Measurements from ENCODE around the gene PYROXD2.

Gene PYROXD2

DNA sequence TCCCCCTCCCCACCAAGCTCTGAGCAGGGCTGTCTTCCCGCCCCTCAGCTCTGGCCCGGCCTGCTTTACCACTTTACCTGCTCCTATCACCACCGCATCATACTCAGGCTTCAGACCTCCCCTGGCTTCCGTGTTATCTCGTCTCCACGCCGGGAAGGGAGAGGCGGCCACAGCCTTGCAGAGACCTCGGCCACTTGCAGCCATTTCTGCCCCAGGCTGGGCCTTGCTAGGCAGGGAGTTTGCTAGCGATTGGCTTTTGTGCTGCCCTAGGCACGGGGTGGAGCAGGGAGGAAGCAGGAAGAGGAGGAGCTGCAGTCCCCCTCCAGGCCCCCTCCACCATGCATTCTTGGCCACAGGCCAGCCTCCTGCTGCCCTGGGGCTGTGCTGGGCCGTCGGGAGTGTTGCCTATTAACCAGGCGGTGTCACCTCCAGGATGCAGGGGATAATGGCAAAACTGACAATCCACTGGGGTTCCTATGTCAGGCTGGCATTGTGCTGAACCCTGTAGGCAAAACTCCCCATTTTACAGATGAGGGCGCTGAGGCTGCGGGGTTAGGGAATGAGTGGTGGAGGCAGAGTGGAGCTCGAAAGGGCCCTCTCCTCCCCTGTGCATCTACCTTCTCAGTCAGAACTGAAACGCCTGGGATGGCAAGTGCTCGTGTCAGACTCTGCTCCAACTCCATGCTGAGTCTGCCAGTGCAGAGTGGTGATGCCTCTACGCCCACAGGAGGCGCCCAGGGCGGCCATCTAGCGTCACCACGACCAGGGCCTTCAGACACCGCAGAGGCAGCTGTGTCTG is at the start of gene PYROXD2:
Gene PYROXD2 (minus strand): TSS at position 251 of the 799 bp plus-strand sequence. CDS start 47 bp downstream, at position 204.
- no peaks in the 10 kb centered on the region for H3K27me3 ChIP-seq (replicated peaks; ENCODE audit: insufficient read depth, low read length)
- peak; percentile 76 for DNase-seq
- no peaks in the 10 kb centered on the region for H4K20me1 ChIP-seq (ENCODE audit: insufficient read depth, low read length)
- no peaks in the 10 kb centered on the region for H3K36me3 ChIP-seq (replicated peaks; ENCODE audit: insufficient read depth, low read length)
- H3K9ac ChIP-seq (ENCODE audit: low read length) = peak within 1 kb of the TSS; percentile 40; the same call in 1 of the 2 replicates
- H3K4me3 ChIP-seq (ENCODE audit: low read length) = peak within 1 kb of the TSS; percentile 62
- peaks cover 18% of the 10 kb centered on the region for H3F3A ChIP-seq (ENCODE audit: insufficient read depth, low read length)
- H3K27ac ChIP-seq (ENCODE audit: low read length) = peak within 1 kb of the TSS; percentile 16; the same call in 1 of the 2 replicates
- H3K9me3 ChIP-seq (replicated peaks; ENCODE audit: insufficient read depth, low read length) = no peaks in the 10 kb centered on the region
- peaks cover 34% of the 10 kb centered on the region for H3K4me1 ChIP-seq (ENCODE audit: low read length)
- peak within 1 kb of the TSS; percentile 25; the same call in 1 of the 2 replicates for H2AFZ ChIP-seq (ENCODE audit: low read length)
- peaks cover 9% of the 10 kb centered on the region for H3K79me2 ChIP-seq (ENCODE audit: low read length)
- no peaks in the 10 kb centered on the region for H3K9me2 ChIP-seq (replicated peaks; ENCODE audit: insufficient read depth, low read length)
- TF ChIP-seq, protein P1, sequence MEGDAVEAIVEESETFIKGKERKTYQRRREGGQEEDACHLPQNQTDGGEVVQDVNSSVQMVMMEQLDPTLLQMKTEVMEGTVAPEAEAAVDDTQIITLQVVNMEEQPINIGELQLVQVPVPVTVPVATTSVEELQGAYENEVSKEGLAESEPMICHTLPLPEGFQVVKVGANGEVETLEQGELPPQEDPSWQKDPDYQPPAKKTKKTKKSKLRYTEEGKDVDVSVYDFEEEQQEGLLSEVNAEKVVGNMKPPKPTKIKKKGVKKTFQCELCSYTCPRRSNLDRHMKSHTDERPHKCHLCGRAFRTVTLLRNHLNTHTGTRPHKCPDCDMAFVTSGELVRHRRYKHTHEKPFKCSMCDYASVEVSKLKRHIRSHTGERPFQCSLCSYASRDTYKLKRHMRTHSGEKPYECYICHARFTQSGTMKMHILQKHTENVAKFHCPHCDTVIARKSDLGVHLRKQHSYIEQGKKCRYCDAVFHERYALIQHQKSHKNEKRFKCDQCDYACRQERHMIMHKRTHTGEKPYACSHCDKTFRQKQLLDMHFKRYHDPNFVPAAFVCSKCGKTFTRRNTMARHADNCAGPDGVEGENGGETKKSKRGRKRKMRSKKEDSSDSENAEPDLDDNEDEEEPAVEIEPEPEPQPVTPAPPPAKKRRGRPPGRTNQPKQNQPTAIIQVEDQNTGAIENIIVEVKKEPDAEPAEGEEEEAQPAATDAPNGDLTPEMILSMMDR (IDR thresholded peaks at IDR 0.05; ENCODE audit: low read length) = no peak
- no peak for TF ChIP-seq EZH2phosphoT487 (IDR thresholded peaks at IDR 0.05; ENCODE audit: low read length)
- TF ChIP-seq EZH2 (optimal IDR thresholded peaks at IDR 0.05; ENCODE audit: low read depth, low read length) = no peak
- H3K4me2 ChIP-seq (ENCODE audit: low read depth, low read length) = peak within 1 kb of the TSS; percentile 44

DNA sequence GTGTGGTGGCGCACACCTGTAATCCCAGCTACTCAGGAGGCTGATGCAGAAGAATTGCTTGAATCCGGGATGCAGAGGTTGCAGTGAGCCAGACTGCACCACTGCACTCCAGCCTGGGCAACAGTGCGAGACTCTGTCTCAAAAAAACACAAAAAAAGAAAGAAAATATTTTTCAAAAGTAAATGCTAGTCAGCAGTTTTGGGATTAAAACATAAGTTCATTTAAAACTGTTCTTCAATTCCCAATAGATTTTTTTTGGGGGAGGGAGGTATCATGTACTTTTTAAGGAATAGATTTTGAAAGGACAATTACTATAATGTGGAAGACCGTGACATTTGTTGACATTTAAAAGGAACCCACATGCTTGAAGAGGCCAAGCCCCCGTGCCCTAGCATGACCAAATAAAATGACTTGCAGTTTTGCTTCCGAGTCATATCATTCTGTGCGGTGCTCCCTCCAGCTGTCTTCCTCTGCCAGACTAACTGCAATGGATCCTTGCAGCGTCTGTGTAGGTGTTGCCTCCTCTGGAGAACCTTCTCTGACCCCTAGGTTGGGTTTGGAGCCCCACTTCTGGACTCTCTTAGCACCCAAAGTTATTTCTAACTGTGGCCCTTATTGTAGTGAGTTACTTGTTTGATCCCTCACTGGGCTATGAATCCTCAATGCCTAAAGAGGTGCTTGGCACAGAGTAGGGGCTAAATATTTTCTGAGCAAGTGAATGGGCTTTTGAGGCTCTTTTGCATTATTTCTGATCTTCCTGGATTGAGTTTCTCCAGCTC is 49.2 kb upstream of the PYROXD2 start:
- no peak overlapping the region for H2AFZ ChIP-seq (ENCODE audit: low read length)
- DNase-seq = no peak

DNA sequence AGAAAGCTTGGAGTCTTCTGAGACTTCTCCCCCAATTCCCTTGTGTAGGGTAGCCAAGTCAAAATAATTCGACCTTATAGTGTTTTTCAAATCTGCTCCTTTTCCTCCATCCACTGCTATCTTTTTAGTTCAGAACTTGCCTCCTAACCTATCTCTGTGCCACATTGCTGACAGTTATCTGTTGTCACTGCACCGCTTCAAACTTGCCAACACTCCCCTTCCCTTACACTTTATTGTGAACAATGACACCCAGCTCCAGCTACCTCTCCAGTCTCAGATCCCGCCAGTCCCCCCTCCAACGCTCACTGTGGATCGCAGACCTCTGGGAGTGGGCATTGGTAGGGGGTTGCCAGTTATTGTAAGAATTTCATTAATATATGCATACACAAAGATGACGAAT is 48.0 kb upstream of the PYROXD2 start:
- TF ChIP-seq EZH2 (optimal IDR thresholded peaks at IDR 0.05; ENCODE audit: low read depth, low read length) = no peak
- TF ChIP-seq, protein P1 (IDR thresholded peaks at IDR 0.05; ENCODE audit: low read length) = no peak
- no peak for TF ChIP-seq EZH2phosphoT487 (IDR thresholded peaks at IDR 0.05; ENCODE audit: low read length)
- Histone ChIP-seq H2AFZ (ENCODE audit: low read length) (no peak overlapping the region), H3K4me3 (ENCODE audit: low read length) (no peak overlapping the region), H3F3A (ENCODE audit: insufficient read depth, low read length) (no peaks in the 10 kb centered on the region), H3K4me1 (ENCODE audit: low read length) (peaks cover 5% of the 10 kb centered on the region), H3K9me3 (replicated peaks; ENCODE audit: insufficient read depth, low read length) (no peaks in the 10 kb centered on the region), H3K9me2 (replicated peaks; ENCODE audit: insufficient read depth, low read length) (no peaks in the 10 kb centered on the region), H3K27ac (ENCODE audit: low read length) (no peak overlapping the region), H3K36me3 (replicated peaks; ENCODE audit: insufficient read depth, low read length) (no peaks in the 10 kb centered on the region), H3K27me3 (replicated peaks; ENCODE audit: insufficient read depth, low read length) (no peaks in the 10 kb centered on the region), H3K4me2 (ENCODE audit: low read depth, low read length) (no peak overlapping the region), H4K20me1 (ENCODE audit: insufficient read depth, low read length) (no peaks in the 10 kb centered on the region), H3K79me2 (ENCODE audit: low read length) (no peaks in the 10 kb centered on the region), H3K9ac (ENCODE audit: low read length) (no peak overlapping the region)
- no peak for DNase-seq

More for the DNA sequence above, 49.2 kb upstream of the PYROXD2 start:
- H3K27me3 ChIP-seq (replicated peaks; ENCODE audit: insufficient read depth, low read length) = no peaks in the 10 kb centered on the region
- peaks cover 5% of the 10 kb centered on the region for H3K4me1 ChIP-seq (ENCODE audit: low read length)
- no peak overlapping the region for H3K4me2 ChIP-seq (ENCODE audit: low read depth, low read length)
- H3K79me2 ChIP-seq (ENCODE audit: low read length) = no peaks in the 10 kb centered on the region
- H3K27ac ChIP-seq (ENCODE audit: low read length) = no peak overlapping the region
- H3K9me2 ChIP-seq (replicated peaks; ENCODE audit: insufficient read depth, low read length) = no peaks in the 10 kb centered on the region
- H3K9ac ChIP-seq (ENCODE audit: low read length) = no peak overlapping the region
- H3K9me3 ChIP-seq (replicated peaks; ENCODE audit: insufficient read depth, low read length) = no peaks in the 10 kb centered on the region
- H3K36me3 ChIP-seq (replicated peaks; ENCODE audit: insufficient read depth, low read length) = no peaks in the 10 kb centered on the region
- TF ChIP-seq EZH2 (optimal IDR thresholded peaks at IDR 0.05; ENCODE audit: low read depth, low read length) (no peak), EZH2phosphoT487 (IDR thresholded peaks at IDR 0.05; ENCODE audit: low read length) (no peak)
- TF ChIP-seq, protein P1 (IDR thresholded peaks at IDR 0.05; ENCODE audit: low read length) = no peak
- H3F3A ChIP-seq (ENCODE audit: insufficient read depth, low read length) = no peaks in the 10 kb centered on the region
- no peaks in the 10 kb centered on the region for H4K20me1 ChIP-seq (ENCODE audit: insufficient read depth, low read length)
- H3K4me3 ChIP-seq (ENCODE audit: low read length) = no peak overlapping the region

All from MM.1S (cell line).